ENCODE data around the gene MMP2.

MMP2 gene

DNA sequence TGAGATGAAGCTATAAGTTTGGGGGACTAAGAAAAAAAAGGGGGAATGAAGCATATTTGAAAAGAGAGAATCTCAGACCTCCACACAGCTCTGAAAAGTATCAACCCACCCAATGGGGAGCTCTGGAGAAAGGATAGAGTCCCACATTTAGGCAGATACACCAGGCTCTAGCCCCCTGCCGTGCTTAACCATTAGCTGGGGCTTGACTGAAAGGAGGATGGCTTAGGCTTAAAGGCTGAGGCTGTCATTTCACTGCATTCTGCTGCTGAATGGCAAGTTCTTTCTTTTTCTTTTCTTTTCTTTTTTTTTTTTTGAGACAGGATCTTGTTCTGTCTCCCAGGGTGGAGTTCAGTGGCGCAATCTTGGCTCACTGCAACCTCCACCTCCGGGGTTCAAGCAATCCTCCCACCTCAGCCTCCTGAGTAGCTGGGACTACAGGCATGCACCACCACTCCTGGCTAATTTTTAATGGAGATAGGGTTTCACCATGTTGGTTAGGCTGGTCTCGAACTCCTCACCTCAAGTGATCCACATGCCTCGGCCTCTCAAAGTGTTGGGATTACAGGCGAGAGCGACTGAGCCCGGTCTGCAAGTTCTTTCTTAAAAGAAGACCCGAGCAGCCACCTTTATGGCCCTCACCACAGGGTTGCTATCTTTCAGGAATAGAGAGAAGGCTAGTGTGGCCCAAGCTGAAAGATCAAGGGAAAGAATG is 9.0 kb upstream of the MMP2 start:
- DNase-seq, result no peak

DNA sequence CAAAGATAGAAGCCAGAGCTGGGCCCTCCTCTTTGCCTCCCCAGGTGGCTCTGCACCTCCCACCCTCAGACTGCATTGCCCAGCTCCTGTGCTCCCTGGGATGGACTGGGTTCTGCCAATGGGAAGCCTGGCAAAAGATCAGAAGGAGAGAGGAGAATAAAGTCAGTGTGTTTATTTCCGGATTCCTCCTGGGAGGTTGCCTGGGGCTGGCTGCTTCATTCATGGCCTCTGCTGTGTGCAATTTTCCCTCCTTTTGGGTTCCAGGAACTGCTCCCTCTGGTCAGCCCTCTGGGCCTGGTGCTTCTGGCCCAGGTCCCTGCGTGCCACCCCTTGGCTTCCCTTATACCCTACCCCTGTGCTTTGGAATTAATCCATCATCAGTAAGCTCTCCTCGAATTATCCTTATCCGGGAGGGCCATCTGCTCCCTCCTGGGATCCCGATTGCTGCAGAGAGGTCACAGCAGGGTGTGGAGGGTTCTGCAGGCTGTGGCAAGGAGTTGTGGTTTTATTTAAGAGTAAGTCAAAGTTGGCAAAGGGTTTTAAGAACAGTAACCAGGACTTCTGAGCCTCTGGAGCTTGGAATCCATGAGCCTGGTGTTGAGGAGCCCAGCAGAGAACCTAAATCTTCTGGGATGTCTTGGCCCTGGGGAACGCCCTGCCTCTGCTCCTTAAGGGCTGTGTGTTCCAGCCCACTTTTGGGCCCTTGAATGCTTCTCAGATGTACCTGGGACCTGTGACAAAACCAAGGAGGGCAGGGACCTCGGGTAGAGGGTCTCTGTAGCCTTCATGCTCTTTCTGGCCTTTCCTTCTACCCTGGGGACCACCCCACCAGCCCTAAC is 8.2 kb upstream of the MMP2 start:
- DNase-seq, result no peak

DNA sequence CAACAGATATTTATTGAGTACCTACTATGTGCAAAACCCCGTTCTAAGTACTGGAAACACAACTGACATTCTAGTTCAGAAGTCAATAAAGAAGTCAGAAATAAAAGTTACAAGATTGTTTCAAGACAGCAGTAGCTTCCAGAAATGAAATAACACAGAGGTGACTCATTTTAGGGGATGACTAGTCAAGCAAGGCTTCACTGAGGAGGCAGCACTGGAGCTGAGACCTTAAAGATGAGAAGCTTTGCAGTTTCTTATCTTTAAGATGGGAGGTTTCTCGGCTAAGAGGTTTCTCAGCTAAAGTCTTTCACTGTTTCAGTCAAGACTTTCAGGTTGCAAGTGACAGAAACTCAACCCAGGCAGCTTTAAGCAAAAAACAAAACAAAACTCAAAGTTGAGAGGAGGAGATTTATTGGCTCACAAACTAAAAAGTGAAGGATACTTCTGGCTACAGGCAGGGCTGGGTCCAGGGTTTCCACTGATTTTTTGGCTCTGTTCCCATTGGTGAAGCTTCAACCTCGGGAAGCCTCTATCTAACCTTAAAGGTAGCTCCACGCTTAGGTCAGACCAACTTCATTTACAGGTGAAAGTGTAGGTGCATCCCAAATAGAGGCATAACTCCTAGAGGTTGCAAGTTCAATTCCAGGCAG is 7.4 kb upstream of the MMP2 start:
- DNase-seq, result no peak

DNA sequence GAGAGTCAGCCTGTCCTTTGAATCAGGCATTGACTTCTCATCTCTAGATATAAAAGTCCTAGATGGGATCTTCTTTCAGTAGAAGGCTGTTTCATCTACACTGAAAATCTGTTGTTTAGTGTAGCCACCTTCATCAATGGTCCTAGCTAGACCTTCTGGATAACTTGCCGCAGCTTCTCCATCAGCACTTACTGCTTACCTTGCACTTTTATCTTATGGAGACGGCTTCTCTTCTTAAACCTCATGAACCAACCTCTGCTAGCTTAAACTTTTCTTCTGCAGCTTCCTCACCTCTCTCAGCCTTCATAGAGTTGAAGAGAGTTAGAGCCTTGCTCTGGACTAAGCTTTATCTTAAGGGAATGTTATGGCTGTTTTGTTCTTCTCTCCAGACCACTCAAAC is 5.4 kb upstream of the MMP2 start:
- no peak for DNase-seq

DNA sequence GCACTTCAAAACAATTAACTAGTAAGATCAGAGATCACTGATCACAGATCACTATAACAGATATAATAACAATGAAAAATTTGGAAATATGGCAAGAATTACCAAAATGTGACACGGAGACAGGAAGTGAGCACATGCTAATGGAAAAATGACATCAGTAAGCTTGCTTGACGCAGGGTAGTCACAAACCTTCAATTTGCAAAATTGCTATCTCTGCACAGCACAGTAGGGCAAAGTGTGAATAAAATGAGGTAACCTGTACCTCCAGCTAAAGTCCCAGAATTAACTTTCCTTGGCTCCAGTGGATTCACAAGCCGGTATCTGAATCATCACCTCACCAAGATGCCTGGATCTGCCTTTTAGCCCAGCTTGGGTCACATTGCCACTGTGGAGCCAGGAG is 4.2 kb upstream of the MMP2 start:
- DNase-seq, result no peak

DNA sequence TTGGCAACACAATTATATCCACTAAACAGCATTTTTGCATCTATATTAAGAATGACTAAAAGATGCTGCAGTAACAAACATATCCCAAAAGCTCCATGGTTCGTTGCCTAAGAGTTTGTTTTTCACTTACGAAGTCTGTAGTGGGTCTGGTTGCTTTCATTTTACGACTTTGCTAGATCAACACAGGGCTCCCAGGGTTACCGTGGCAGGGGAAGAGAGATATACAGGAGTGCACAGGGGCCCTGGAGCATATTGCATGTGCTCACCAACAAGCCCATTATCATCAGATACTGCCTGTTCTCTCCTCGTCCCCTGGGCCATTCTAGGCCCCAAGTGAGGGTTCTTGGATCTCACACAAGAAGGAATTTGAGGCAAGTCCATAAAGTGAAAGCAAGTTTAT is 3.1 kb upstream of the MMP2 start:
- DNase-seq, result no peak

DNA sequence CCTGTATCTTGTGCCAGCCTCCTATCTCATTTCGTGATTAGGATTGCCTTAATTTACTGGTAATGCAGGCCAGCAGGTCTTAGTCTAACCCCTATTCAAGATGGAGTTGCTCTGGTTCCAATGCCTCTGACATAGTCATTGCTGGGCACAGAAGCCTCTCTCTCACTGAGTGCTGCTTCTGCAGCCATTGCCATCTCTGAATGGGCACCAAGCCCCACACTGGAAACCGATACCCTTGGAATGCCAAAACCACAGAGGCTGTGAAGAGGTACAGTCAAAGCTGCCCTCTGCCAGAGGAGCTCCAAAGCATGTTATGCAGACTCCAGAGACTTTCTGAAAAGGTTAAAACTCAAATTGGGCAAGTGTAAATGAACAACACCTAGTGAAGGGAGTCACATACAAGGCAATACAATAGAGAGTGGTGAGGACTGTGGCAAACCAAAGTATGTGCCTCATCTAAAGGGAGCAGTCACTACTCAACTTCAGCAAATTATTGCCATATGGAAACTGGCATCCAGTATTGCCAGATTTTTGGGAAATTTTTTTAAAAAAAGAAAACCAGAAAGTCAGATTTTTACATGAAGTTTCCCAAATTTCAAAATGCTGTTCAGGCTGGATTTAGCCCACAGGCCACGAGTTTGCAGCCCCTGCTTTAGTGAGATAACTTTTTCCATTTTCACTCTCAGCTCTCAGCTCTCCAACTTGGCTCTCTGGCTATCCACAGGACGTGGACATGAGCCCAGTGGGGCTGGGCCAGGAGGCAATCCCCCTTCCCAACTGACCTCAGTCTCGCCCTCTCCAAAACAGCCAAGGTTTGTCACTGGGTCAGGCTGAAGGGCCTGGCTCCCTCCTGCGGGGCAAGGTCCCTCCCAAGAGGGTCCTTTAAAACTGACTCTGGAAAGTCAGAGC is 2.1 kb upstream of the MMP2 start:
- DNase-seq, result no peak

DNA sequence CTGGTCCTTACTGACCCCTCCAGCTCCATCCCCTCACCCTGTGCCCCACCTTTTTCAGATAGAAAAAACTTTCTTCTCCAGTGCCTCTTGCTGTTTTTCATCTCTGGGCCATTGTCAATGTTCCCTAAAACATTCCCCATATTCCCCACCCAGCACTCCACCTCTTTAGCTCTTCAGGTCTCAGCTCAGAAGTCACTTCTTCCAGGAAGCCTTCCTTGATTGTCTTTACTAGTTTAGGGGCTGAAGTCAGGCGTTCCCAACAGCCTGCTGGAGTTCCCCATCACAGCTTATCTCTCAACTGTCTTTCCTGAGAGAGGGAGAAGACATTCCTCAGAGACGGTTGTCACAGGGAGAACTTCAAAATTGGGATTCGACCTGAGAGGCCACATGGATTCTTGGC is 1.3 kb upstream of the MMP2 start:
- DNase-seq, result no peak

DNA sequence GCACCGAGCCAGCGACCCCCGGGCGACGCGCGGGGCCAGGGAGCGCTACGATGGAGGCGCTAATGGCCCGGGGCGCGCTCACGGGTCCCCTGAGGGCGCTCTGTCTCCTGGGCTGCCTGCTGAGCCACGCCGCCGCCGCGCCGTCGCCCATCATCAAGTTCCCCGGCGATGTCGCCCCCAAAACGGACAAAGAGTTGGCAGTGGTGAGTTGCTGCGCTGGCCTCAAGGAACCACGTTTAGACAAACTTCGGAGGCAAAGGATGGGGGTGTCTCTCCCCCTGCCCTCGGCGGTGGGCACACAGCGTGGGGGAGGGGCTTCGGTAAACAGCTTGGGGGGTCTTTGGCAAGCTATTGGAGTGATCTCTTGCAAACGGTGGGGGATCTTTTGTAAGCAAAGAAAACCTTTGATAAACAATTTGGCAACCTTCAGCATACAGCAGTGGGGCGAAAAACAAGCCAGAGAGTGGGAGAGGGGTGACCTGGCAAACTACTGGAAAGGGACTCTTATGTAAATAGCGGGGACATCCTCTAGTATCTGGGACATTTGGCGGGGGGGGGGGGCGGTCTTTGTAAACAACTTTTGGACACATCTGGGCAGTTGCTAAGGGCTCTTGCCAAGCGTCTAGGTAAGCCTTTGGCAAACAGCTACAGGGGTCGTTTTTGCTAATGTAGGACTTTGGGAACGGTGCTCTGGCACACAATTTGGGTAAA is 587 bp downstream of the MMP2 start:
- DNase-seq, result no peak

DNA sequence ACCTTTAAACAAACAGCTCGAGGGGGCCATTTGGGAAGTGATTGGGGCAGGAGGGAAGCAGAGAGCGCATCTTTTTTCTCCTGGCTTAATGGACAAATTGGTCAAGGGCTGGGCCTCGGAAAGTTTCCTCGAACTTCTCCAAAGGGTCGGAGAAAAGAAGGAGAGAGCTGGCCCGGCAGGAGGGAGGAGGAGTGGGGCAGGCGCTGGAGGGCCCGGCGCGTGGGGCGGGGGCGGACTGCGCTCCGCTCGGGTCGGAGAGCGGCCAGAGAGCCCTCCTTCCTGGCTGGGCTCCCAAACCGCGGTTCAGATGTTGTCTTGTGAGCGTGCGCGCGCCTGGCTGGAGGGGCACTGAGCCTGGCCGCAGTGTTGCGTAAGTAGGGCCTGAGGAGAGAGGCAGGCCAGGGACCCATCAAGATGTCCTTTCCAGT is 1.2 kb downstream of the MMP2 start:
- DNase-seq, result no peak

DNA sequence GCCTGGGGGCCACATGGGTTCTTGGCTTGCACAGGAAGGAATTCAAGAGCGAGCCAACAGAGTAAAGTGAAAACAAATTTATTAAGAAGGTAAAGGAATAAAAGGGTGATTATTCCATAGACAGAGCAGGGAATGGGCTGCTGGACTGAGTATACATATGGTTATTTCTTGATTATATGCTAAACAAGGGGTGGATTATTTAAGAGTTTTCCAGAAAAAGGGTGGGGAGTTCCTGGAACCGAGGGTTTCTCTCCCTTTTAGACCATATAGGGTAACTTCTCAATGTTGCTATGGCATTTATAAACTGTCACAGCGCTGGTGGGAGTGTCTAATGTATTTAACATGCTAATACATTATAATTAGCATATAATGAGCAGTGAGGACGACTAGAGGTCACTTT is 2.0 kb downstream of the MMP2 start:
- no peak for DNase-seq

DNA sequence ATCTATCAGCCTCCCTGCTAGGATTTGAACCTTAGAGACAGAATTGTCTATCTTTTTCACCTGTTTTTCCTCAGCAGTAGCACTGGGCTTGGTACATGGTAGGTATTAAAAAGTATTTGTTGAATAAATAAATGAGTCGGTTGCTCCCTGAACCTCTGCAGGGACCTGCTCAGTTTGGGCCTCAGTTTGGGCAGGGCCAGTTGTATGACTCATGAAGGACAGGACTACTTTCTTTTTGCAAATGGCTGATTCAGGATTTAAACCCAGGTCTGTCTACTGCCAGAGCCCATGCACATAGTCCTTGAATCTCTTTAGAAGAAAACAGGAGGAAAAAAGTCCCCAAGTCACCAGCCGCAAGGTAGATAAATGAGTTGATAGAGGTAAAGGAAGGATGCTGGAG is 3.1 kb downstream of the MMP2 start:
- DNase-seq, result no peak

DNA sequence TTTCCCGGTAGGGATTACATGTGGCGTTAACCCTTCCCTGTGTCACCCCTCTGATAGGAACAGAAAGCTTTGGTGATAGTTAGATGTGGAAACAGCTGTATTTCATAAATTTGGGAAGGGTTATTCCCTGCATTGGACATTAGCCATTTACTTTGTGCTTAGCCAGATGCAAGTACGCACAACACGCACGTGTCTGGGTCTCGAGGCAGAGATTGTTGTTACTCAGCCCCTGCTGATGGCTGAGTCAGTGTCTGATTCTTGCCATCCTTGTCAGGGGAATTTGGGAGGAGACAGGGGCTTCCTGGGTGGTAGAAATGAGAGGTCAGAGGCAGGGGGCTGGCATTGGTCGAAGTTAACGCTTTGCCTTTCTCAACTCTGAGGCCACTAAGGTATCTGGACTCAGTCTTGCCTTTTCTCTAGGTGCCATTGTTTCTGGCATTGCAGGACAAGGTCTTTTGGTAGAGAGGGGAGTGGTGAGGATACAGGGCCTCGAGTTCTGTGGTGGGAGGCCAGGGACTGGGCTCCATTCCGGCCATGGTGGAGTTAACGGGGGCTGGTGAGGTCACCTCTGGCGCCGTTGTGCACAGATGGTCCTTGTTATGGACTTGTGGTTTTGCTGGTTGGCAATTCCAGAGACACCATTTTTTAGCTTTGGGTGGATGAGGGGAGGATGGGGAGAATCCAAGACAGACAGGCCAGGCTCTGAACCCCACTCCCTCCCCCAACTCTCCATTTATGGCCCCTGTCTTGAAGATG is 8.2 kb downstream of the MMP2 start:
- no peak for DNase-seq

DNA sequence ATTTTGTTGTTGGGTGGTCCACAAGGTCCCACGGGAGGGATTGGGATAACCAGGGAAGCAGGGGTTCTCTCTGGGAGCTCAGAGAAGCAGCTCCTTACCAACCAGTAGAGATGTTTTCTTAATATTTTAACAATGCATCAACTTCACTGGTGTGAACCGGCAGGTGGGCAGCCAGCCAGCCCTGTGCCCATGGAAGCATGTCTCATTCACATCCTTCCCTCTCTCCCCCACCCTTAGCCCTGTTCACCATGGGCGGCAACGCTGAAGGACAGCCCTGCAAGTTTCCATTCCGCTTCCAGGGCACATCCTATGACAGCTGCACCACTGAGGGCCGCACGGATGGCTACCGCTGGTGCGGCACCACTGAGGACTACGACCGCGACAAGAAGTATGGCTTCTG is 9.3 kb downstream of the MMP2 start:
- no peak for DNase-seq

DNA sequence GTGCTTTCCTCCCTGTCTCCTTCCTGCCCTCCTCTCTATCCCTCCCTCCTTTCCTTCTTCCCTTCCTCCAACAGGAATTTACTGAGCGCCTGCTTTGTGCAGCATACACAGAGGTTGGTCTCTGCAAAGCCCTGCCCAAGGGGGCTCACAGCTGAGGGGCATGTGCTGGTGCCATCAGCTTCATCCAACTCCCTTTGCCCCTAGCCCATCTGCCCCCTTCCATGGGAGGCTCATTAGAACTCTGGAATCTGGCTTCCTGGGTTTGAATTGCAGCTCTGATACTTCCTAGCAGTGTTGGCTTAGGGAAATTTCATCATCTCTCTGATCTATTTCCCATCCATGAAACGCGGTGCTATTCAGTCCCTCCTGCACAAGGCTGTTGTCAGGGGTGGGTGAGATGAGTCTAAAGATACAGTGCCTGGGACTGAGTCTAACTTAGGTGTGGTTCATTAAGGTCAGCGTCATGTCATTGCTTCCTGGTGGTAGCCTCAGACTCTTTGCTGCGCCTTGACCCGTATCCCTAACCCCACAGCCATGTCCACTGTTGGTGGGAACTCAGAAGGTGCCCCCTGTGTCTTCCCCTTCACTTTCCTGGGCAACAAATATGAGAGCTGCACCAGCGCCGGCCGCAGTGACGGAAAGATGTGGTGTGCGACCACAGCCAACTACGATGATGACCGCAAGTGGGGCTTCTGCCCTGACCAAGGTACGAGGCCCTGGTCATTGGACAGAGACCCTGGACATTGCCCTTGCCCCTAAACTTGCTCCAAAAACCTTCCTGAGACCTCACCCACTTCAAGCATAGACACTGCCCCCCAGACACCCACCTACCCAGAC is 10.3 kb downstream of the MMP2 start:
- DNase-seq, result no peak

DNA sequence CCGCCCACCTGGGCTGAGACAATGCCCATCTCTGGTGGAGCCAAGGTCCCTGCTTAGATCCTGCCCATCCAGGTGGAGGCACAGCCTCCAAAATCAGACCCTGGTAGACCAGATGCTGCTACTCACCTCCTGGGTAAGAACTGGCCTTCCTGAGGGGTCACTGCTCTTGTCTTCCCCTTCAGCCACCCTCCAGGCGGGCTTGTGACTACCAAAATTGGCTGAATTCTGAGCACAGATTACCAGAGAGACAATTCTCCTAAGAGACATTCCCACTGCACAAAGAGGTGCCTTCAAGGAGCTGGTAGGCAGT is 10.9 kb downstream of the MMP2 start:
- DNase-seq, result no peak

DNA sequence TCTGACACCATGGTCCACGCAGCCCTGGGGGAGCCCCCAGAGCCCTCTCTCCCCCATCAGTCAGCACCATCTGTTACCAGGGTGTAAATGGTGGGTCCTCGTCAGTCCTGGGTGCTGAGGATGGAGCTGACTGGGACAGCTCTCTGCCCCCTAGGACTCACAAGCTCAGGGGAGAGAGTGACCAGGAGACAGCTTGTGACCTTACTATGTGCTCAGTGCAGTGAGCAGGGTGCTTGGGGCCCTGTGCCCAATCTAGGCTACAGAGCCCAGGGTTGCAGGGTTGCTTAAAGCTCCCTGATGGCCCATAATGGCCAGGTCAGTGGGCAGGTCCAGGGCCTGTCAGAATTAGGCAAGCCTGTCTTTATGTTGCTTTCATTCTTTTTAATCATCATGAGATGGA is 11.3 kb downstream of the MMP2 start:
- no peak for DNase-seq

DNA sequence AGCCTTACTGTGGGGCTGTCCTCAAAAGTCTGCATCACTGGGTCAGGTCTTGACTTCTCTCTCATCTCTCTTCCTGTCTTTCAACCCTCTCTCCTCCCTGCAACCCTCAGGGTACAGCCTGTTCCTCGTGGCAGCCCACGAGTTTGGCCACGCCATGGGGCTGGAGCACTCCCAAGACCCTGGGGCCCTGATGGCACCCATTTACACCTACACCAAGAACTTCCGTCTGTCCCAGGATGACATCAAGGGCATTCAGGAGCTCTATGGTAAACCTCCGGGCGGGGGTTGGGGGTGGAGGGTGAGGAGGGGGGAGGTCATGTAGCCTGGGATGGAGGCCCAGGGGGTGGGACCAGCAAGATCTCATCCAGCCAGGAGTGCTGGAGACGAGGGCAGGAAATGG is 12.7 kb downstream of the MMP2 start:
- no peak for DNase-seq

DNA sequence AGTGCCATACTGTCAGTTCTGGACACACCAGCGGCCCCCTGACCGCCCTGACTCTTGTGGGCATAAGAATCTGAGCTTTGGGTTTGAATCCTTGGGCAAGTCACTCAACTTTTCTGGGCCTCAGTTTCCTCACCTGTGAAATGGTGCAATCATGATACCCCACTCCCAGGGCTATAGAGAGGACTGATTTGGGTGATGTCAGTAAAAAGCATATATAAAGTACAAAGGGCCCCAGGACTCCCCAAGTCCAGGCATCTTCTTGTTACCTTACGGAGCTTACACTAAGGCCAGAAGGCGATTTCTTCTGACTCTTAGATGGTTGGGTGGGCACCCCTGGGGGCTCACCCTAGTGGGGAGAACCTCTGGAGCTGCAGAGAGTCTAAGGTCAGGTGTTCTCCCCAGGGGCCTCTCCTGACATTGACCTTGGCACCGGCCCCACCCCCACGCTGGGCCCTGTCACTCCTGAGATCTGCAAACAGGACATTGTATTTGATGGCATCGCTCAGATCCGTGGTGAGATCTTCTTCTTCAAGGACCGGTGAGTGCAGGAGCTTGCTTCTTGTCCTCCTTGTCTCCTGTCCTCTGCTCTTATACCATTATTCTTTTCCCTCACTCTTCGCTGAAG is 13.9 kb downstream of the MMP2 start:
- DNase-seq, result no peak

DNA sequence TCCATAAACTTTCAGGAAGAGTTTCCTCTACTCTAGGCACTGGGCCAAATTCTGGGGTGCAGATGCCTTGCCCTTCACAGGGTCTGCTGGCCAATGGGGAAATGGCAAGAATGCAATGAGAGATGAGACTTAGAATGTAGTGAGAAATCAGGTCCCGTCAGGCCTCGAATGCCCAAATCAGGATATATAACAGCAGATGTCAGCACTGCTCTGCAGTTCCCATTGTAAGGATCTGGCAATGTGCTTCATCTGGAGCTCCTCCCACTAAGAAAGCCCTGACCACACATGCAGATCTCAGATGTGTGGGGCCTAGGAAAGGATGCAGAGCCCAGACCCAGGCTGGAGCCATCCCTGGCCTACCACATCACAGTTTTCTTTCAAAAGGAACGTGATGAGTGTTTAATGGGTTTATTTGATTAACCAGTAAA is 16.0 kb downstream of the MMP2 start:
- DNase-seq, result no peak

Data from NCI-H526 (cell line).